Body of pancreas (tissue), 4 donors: ENCODE measurements around the gene SLC15A4. TPM values are rescaled to one million over a fixed set of nuclear protein-coding genes. Genes with fewer than 3 reads are reported as not detected.
A peak's percentile ranks its signal among the peaks of the same experiment; 100 is the strongest.
"Not testable (repeated sequence)": the region's sequence is repeated elsewhere in the genome, so short reads cannot be mapped to it uniquely, and the experiment has no call there.

Experiments
- ATAC-seq: fragments of 150-250 bp; one replicate; pipeline ENCODE4 v1.9.1; 2016
- DNase-seq, 4 donors: peaks; one replicate each; pipeline ENCODE4 v3.0.0-alpha.2; 2019
- H3K27ac ChIP-seq, 4 donors: fragments of 200-600 bp; sonication (generic); 1 replicate in 3 of 4; 2 replicates in 1 of 4; pipeline versions ENCODE4 v1.5.1 to v1.6.1; 2016 to 2019; ENCODE audit warnings: mild to moderate bottlenecking in 1 of 4, mixed read lengths in 1 of 4, moderate library complexity in 1 of 4
- H3K27me3 ChIP-seq, 2 donors: fragments of 200-600 bp; sonication (generic); one replicate each; pipeline ENCODE4 v1.6.0; 2016; ENCODE audit warnings: mild to moderate bottlenecking in 1 of 2
- H3K36me3 ChIP-seq, 2 donors: fragments of 200-600 bp; sonication (generic); replicated peaks in 1 of 2; 2 replicates each; pipeline ENCODE4 v1.5.1; 2016; ENCODE audit warnings: low read depth in 2 of 2; ENCODE audit not compliant: insufficient read depth in 1 of 2
- H3K4me1 ChIP-seq: fragments of 200-600 bp; sonication (generic); one replicate; pipeline ENCODE4 v1.6.0; 2016
- H3K4me3 ChIP-seq, 2 donors: fragments of 200-600 bp; sonication (generic); 1 replicate in 1 of 2; 2 replicates in 1 of 2; pipeline ENCODE4 v1.5.1; 2016 to 2019
- H3K9me3 ChIP-seq, 3 donors: fragments of 200-600 bp; sonication (generic); 1 replicate in 2 of 3; 2 replicates in 1 of 3; pipeline ENCODE4 v1.5.1; 2016
- CTCF ChIP-seq, 7 experiments: fragments of 450-650 bp in 4 of 7; fragments of 200-600 bp in 3 of 7; sonication (generic) in 3 of 7; IDR thresholded peaks; one replicate each; pipeline ENCODE4 v1.5.1; 2016 to 2019; ENCODE audit warnings: antibody characterized with exemption in 7 of 7
- POLR2A ChIP-seq, 3 donors: fragments of 450-650 bp; IDR thresholded peaks; one replicate each; pipeline ENCODE4 v1.6.1; 2016; ENCODE audit warnings: antibody characterized with exemption in 3 of 3, mild to moderate bottlenecking in 2 of 3
- WGBS, 2 donors: methylation state at CpG; one replicate each; pipeline ENCODE4 v1.1.5; 2017; 5-methylcytosine and 5-hydroxymethylcytosine counted together
- intact Hi-C: fragments of 100-400 bp; cut with DNase I; formaldehyde crosslinking; loops from one replicate; pipeline ENCODE4 v1.15.1; 2023
- total RNA-seq, 2 donors: library from RNA; depleted of rRNA; stranded (reverse); fragments of >200 nt; gene quantifications; one replicate each; pipeline ENCODE4 v1.1.0, GENCODE V29; 2016

The SLC15A4 gene
- total RNA-seq, 2 donors from 2014 or later: 14.5 to 21.0 TPM

GRCh38 chr12:128807161-128807724 is 16.5 kb downstream of the SLC15A4 start:
- TF ChIP-seq POLR2A (IDR thresholded peaks at IDR 0.05) (no peak), CTCF (IDR thresholded peaks at IDR 0.05) (no peak)
- H3K9me3 ChIP-seq: no peaks in the 10 kb centered on the region
- H3K4me1 ChIP-seq: peaks cover 21% of the 10 kb centered on the region
- intact Hi-C loops: no loop called here
- H3K27me3 ChIP-seq: no peaks in the 10 kb centered on the region
- 91 to 94% methylated on average over 12 to 14 of the region's 14 CpGs for WGBS, 2 donors
- peak overlapping the region in 1 of 4 donors; percentile 31 for H3K27ac ChIP-seq
- DNase-seq (peak in 2 of 4 donors; percentile 9 to 44), ATAC-seq (no peak)
- H3K36me3 ChIP-seq: peaks cover 0 to 13% of the 10 kb centered on the region in 2 donors
- H3K4me3 ChIP-seq: no peak overlapping the region

- ATAC-seq (no peak), DNase-seq (peak in 1 of 4 donors; percentile 2)
- Histone ChIP-seq H3K36me3 (peaks cover 0 to 13% of the 10 kb centered on the region in 2 donors), H3K4me3 (no peak overlapping the region), H3K4me1 (peaks cover 16% of the 10 kb centered on the region), H3K27ac (no peak overlapping the region), H3K9me3 (no peaks in the 10 kb centered on the region), H3K27me3 (no peaks in the 10 kb centered on the region)
- no peak for TF ChIP-seq POLR2A (IDR thresholded peaks at IDR 0.05)
- TF ChIP-seq CTCF (IDR thresholded peaks at IDR 0.05): no peak
- intact Hi-C loops: no loop called here
- 82 to 92% methylated on average over 9 of the region's 9 CpGs for WGBS, 2 donors
Measured at GRCh38 chr12:128806573-128806972, 17.2 kb downstream of the SLC15A4 start.

GRCh38 chr12:128805406-128805805 is 18.4 kb downstream of the SLC15A4 start:
- ATAC-seq, H3K4me1 ChIP-seq, H3K4me3 ChIP-seq, DNase-seq, intact Hi-C loops, H3K9me3 ChIP-seq, H3K27me3 ChIP-seq, H3K27ac ChIP-seq: not testable (repeated sequence)
- WGBS, 2 donors: 96 to 98% methylated on average over 5 of the region's 5 CpGs
- peaks cover 0 to 18% of the 10 kb centered on the region in 2 donors for H3K36me3 ChIP-seq

GRCh38 chr12:128804762-128805161 is 19.0 kb downstream of the SLC15A4 start:
- H3K36me3 ChIP-seq: peaks cover 0 to 20% of the 10 kb centered on the region in 2 donors
- intact Hi-C loops: no loop called here
- H3K27me3 ChIP-seq: no peaks in the 10 kb centered on the region
- no peaks in the 10 kb centered on the region for H3K4me1 ChIP-seq
- TF ChIP-seq CTCF (IDR thresholded peaks at IDR 0.05): no peak
- TF ChIP-seq POLR2A (IDR thresholded peaks at IDR 0.05): no peak
- DNase-seq: no peak
- WGBS, 2 donors: 92 to 97% methylated on average over 8 of the region's 8 CpGs
- no peak overlapping the region for H3K4me3 ChIP-seq
- no peak overlapping the region for H3K27ac ChIP-seq
- no peak for ATAC-seq
- no peaks in the 10 kb centered on the region for H3K9me3 ChIP-seq

- intact Hi-C loops: no loop called here
- WGBS, 2 donors: 97 to 98% methylated on average over 9 of the region's 9 CpGs
- Histone ChIP-seq H3K4me3 (no peak overlapping the region), H3K9me3 (no peaks in the 10 kb centered on the region), H3K36me3 (peaks cover 0 to 18% of the 10 kb centered on the region in 2 donors), H3K4me1 (no peaks in the 10 kb centered on the region), H3K27me3 (no peaks in the 10 kb centered on the region), H3K27ac (no peak overlapping the region)
- ATAC-seq (no peak), DNase-seq (peak in 1 of 4 donors; percentile 3)
- TF ChIP-seq CTCF (IDR thresholded peaks at IDR 0.05) (no peak), POLR2A (IDR thresholded peaks at IDR 0.05) (no peak)
Measured at GRCh38 chr12:128803788-128804187, 20.0 kb downstream of the SLC15A4 start.
